SKM-1 treated with dmso at 0.1 percent for 144 hours (cell line): ENCODE data around the gene AKAP6.

Source experiments
- DNase-seq: peaks from one replicate; lab custom pipeline; 2025; ENCODE audit not compliant: unreplicated experiment; lab: John Stamatoyannopoulos, UW

The AKAP6 gene

DNA sequence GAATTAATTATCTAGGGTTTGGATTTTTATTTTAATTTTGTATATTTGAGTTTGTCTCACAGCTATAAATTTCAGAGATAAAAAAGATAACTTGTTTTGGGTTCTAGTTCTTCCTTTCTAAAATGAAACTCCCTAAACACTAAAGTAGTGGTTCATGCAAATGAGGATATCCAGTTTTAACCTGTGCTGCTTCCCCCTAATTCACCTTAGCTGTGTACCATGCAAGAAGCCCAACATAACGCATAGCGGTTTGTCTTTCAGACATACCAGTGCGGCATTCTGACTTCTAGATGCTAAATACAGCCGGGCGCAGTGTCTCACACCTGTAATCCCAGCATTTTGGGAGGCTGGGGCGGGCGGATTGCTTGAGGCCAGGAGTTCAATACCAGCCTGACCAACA, 320.9 kb downstream of the AKAP6 start:
- DNase-seq = no peak

DNA sequence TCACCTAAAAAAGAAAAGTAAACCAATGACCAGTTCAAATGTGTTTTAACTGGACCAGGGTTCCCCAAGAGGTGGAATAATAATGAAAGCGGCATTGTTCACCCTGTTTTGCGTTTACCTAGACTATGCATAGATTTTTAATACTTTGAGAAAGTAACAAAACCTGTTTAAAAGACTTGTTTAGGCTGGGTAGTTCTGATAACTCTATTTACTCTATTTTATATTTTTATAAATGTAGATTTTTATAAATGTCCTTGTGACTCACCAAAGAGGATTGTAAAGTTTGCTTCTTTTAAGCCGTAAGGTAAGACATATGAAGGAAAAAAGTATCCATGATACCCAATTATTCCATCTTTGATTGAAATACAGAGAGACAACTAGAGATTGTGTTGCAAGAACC, 321.6 kb downstream of the AKAP6 start:
- DNase-seq = no peak

GRCh38 chr14:32654106-32654505, 325.0 kb downstream of the AKAP6 start:
- no peak for DNase-seq

DNA sequence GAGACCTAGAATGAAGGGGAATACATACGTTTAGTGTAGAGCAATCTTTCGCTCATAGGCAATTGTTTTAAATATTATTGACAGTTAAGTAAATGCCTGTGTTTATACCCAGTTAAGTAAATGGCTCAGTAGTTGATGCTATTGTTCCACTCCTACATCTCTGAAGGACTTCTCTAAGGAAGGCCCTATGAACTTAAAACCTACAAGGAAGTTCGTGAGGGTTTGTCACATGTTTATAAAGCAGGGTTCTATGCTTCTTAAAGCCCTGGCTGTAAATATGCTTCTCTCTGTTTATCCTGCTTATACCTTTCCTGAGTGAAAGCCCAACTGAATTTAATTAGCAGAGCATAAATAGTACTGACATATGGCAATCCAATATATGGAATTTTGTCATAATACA, 327.5 kb downstream of the AKAP6 start:
- no peak for DNase-seq

GRCh38 chr14:32657081-32657480, 328.0 kb downstream of the AKAP6 start:
- DNase-seq = peak; percentile 74

DNA sequence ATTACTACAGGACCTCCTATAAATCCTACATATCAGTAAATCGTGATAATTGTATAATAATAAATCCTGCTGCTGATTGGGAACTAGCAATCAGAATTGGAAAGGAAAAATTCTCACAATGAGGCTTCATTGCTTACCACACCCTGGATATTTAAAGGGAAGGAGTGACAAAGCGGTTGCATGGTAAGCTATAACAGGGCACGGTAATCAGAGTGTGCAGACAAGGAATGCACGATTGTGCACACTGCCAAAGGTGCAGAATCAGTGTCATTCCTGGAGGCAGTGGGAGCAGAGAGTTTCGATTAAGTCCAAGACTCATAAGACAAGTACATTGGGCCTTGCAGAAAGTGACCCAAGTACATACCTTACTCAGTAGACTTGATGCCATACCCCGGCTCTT, 332.1 kb downstream of the AKAP6 start:
- DNase-seq = no peak

DNA sequence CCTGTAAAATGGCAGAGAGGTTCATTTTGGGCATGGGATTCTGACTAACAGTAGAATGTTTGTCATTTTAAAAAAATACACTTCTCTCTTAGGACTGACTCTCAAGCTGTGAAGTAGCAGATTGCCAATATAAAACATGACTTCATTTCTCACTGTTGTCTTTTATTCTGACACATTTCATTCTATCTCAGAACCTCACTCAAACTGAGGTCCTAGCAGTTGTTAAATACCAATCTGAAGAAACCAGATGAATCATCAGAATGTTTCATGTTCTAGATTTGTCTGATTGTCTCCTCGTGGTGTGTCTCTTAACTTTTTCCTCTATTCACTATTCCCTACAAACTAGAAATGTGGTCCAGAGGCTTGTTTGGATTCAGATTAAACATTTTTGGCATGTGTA, 333.1 kb downstream of the AKAP6 start:
- no peak for DNase-seq

DNA sequence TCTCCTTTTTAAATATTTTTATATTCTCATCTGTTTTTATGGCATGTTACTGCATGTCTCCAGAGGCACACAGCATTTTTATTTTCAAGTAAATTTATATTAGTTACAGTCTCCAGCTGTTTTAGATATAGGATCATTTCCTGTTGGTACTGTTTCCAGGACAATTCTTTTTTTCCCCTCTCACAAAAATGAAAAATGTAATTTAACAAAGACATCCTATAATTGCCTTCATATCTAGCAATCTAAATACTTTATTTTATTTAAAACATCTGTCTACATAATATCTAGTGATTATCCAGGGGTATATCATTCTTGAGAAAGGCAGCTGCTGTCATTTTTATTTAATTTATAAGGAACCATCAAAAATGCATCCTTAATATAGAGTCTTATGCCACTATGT, 337.2 kb downstream of the AKAP6 start:
- DNase-seq = no peak

GRCh38 chr14:32667287-32667686, 338.2 kb downstream of the AKAP6 start:
- no peak for DNase-seq

DNA sequence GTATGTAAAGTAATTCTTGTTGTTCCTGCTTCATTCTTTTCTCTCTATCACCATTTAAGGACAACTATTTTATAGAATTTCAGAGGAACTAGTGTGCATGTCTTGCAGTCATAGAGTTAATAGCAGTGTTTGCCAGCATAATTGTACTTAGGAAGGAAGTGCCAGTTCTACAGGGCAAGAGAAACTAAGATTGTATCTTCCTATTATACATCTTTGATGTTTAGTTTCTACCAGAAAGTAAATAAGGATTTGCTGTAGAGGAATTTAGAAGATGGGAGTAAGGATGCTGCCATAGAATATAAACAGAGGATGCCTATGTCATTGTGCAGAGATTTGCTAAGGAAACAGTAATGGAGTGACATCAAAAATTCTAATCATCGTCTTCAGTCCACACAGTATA, 338.7 kb downstream of the AKAP6 start:
- DNase-seq = no peak

GRCh38 chr14:32669391-32669790, 340.3 kb downstream of the AKAP6 start:
- no peak for DNase-seq

DNA sequence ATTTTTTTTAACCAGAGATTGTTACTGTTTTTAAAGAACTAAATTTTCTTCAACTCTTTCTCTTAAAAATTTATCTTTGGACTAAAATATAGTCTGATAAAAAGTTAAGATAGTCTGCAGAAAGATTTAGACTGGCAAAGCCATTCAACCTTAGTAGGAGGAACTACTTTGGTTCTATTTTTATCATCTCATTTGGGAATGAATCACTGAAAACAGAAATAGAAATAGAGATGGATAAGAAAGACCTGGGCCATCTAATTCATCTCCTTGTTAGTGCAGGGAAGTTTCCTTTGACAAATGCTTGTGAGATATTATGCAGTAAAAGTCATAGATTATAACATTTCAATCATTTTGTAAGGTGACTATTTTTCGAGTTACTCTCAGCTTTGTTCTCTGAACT, 346.3 kb downstream of the AKAP6 start:
- DNase-seq = no peak

DNA sequence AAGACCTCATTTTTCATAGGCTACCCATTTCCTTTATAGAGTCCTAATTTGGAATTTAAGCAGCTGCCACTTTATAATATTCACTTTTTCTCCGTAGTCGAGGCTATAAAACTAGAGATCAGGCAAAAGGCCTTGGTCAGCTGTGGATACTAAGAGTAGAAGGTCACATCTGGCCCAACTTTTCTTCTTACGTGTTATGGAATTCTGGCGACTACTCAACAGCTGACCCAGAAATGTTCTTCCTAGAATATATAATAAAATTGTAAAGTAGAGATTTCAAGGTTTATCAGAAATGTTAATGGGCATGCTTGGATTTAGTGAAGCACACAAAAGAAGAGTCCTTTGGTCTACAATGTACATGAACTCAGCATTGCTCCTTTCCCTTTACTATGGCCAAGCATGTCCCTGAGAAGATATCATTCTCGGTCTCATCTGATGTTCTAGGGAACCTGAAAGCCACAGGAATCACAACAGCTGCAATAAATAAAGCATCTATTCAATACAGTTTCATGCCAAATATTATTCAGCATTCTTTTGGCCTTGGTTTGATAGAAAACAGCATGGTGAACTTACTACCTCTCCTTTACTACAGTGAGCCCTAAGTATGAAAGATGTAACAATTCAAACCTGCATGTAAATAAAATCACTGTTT, 348.2 kb downstream of the AKAP6 start:
- DNase-seq = no peak

GRCh38 chr14:32678088-32678487, 349.0 kb downstream of the AKAP6 start:
- no peak for DNase-seq

- DNase-seq = no peak
These were observed 351.0 kb downstream of the AKAP6 start for GRCh38 chr14:32679927-32680612.

DNA sequence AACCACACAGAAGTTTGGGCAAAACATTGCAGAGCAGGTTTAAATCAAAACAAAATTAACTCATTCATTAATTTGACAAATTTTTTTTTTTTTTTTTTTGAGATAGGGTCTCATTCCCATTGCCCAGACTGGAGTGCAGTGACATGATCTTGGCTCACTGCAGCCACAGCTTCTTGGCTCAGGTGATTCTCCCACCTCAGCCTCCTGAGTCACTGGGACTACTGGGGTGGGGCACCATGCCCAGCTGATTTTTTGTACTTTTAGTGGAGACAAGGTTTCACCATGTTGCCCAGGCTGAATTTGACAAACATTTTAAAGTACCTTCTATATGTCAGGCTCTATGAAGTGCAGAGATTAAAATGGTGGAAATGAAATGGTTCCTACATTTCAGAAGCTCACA, 352.5 kb downstream of the AKAP6 start:
- DNase-seq = no peak

GRCh38 chr14:32682214-32682613, 353.1 kb downstream of the AKAP6 start:
- no peak for DNase-seq

- no peak for DNase-seq
These were observed 354.6 kb downstream of the AKAP6 start for GRCh38 chr14:32683679-32684078.

GRCh38 chr14:32688941-32689340, 359.8 kb downstream of the AKAP6 start:
- DNase-seq = no peak

DNA sequence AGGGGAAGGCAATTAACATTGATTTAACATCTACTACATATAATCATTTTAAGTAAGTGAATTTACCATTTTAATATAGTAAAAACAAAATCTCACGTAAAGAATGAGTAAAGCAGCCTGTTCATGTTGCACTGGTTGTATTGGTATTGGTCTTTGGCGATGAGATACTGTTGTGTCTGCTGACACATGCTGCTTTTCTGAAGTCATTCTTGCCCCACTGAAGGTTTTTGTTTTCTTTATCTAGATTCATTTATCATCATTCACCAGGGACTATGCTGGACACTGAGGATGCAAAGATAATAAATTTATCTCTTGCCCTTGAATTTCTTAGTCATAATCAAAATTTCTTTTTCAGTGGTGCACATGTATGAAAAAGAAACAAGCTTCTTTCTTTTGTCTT, 363.3 kb downstream of the AKAP6 start:
- DNase-seq = no peak

- DNase-seq = no peak
These were observed 364.0 kb downstream of the AKAP6 start for GRCh38 chr14:32693114-32693513.

DNA sequence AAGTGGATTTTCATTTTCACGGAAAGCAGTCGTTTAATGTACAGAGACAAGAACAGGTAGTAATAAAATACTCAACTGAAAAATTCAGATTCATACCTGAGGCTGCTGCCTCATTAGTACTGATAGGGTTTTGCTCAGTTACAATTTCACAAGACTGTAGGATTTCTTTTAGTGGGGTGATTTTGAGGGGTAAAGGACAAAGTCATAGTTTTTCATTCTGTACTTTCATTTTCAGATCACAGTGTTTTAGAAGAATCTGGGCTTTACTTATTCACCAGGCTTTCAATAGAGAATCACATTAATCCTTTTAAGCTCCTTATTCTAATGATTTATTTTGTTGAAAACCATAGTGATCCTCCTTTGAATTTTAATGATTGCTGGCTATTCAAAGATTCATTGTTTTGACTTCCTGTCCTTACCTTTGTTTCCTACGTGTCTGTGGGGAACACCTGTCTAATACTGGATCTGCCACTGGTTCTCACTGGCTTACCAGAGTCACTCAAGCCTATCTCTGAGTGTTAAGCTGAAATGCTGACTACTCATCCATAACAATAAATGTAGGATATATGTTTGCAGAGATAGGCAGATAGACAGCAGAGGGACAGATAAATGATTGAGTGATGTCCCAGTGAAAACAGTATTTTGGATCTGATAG, 365.8 kb downstream of the AKAP6 start:
- no peak for DNase-seq
